Panc1 (cell line): Measurements from ENCODE around the gene SPACA6.

Experiments
- SIN3A ChIP-seq: IDR thresholded peaks from 2 replicates; pipeline ENCODE4 v1.6.1; 2012; ENCODE audit warnings: low read depth, mild to moderate bottlenecking, low read length, moderate library complexity, borderline replicate concordance; ENCODE audit not compliant: insufficient read depth
- TF ChIP-seq, protein P1 (sequence below): fragments of 450-650 bp; IDR thresholded peaks from 2 replicates; pipeline ENCODE4 v1.5.1; 2017; ENCODE audit warnings: mild to moderate bottlenecking

DNA sequence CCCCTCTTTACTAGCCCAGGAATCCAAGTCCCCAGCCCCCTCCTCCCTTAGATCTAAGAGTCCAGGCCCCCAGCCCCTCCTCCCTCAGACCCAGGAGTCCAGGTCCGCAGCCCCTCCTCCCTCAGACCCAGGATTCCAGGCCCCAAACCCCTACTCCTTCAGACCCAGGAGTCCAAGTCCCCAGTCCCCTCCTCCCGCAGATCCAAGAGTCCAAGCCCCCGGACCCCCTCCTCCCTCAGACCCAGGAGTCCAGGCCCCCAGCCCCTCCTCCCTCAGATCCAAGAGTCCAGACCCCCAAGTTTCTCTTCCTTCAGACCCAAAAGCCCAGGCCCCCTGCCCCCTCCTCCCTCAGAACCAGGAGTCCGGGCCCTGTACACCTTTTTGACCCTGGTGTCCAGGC lies 11.5 kb downstream of the SPACA6 start:
- TF ChIP-seq, protein P1, sequence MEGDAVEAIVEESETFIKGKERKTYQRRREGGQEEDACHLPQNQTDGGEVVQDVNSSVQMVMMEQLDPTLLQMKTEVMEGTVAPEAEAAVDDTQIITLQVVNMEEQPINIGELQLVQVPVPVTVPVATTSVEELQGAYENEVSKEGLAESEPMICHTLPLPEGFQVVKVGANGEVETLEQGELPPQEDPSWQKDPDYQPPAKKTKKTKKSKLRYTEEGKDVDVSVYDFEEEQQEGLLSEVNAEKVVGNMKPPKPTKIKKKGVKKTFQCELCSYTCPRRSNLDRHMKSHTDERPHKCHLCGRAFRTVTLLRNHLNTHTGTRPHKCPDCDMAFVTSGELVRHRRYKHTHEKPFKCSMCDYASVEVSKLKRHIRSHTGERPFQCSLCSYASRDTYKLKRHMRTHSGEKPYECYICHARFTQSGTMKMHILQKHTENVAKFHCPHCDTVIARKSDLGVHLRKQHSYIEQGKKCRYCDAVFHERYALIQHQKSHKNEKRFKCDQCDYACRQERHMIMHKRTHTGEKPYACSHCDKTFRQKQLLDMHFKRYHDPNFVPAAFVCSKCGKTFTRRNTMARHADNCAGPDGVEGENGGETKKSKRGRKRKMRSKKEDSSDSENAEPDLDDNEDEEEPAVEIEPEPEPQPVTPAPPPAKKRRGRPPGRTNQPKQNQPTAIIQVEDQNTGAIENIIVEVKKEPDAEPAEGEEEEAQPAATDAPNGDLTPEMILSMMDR: no peak
- no peak for TF ChIP-seq SIN3A
